NOMO-1 treated with DMSO at 0.1 percent for 48 hours (cell line): ENCODE results near the gene IGFL1.
"Not testable (repeated sequence)": the region's sequence is repeated elsewhere in the genome, so short reads cannot be mapped to it uniquely, and the experiment has no call there.

Source experiments
- DNase-seq: peaks from one replicate; lab custom pipeline; 2025; ENCODE audit not compliant: unreplicated experiment; lab: John Stamatoyannopoulos, UW

The IGFL1 gene

GRCh38 chr19:46264801-46265200 is 35.3 kb downstream of the IGFL1 start:
- not testable (repeated sequence) for DNase-seq

DNA sequence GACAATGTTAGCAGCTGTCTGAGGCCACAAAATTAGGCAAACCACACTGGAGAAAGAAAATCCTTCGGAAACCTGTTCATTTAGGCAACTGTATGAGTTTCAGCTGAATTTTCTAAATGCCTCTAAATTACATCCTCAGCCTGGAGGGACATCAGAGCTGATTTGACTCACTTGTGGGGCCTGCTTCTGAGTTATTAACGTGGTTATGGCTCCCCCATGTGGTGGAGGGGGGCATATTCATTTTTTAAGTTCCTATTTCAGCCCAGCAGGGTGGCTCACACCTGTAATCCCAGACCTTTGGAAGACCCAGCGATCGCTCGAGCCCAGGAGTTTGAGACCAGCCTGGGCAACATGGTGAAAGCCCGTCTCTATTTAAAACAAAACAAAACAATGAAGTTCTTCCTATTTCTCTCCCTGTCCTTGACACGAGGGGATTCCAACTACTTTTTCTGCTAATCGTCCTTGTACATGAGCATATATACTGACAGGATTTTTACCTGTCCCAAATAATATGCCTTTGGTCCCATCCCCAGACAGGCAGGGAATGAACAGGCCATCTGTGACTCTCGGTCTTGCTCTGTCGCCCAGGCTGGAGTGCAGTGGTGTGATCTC is 35.8 kb downstream of the IGFL1 start:
- DNase-seq = peak; percentile 58

DNA sequence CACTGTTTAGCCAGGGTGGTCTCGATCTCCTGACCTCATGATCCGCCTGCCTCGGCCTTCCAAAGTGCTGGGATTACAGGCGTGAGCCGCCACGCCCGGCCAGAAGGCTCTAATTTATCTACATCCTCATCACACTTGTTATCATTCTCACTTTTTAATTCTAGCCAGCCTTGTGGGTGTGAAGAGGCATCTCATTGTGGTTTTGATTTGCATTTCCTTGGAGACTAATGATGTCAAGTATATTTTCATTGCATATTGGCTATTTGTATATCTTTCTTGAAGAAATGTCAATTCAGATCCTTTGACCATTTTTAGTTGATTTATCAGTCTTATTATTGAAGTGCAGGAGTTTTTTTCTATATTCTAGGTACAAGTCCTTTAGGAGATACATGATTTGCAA is 39.6 kb downstream of the IGFL1 start:
- DNase-seq = no peak

DNA sequence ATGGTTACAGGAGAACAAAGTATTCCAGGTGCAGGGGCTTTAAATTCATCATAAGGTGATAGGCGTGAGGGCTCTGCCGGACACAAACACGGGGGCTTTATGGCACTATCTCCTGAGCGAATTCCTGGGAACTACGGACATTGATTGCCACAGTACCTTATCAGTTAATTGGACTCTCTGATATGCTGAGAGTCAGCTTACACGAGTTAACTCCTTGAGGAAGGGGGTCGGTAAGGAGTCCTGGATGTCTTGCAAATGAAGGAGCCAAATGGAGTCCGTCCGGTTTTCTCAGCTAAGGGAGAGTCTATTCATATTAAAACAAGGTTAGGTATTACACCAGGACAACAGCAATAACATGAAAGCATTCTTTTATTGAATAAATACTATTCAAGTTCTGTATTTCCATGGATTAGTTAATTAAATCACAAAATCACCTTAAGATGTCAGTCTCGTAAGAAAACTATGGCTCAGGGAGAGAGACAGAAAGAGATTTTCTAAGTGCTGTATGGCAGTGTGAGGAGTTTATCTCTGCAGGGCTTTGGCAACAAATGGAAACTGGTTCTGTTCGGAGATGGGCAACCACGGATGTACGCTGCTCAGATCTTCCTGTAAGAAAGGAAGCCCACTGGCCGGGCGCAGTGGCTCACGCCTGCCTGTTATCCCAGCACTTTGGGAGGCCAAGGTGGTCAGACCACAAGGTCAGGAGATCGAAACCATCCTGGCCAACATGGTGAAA is 41.1 kb downstream of the IGFL1 start:
- no peak for DNase-seq

DNA sequence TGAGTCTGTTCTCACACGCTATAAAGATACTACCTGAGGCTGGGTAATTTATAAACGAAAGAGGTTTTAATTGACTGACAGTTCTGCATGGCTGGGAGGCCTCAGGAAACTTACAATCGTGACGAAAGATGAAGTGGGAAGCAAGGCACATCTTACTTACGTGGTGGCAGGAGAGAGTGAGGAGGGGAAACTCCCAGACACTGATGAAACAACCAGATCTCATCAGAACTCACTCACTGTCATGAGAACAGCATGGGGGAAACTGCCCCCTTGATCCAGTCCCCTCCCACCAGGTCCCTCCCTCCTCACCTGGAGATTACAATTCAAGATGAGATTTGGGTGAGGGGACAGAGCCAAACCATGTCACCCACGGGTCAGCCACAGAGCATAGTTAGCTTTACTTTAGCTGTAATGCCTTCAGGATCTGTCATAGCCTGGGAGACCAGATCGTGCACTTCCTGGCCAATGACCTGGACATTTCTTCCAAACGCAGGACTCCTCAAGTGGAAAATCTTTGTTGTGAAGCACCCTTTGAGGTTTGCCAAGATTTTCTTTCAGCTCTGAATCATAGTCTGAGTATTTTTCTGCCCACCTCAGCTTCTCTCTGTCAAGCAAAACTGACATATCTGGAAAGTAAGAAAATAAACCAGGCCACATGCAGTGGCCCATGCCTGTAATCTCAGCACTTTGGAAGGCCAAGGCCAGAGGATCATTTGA is 42.1 kb downstream of the IGFL1 start:
- no peak for DNase-seq

DNA sequence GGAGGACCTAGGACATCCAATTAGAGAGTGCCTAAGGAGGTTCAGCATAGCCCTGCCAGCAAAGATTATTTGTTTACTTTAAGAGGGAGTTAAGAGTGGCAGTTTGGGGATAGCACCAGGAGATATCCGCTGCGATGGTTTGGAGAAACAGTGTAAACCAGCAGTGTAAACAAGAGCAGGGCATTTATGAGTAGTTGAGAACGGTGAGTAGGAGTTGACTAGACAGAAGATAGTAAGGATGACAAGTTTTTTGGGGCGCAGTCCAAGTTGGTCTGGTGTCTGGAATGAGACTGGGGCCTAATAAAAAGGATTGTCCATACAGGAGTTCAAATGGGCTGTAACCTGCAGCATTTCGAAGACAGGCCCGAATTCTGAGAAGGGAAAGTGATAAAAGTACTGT is 44.4 kb downstream of the IGFL1 start:
- not testable (repeated sequence) for DNase-seq

- DNase-seq = no peak
Measured at GRCh38 chr19:46279177-46279576, 49.6 kb downstream of the IGFL1 start.
